ENCODE results near the gene TNFRSF8. TPM values are rescaled to one million over a fixed set of nuclear protein-coding genes. Genes with fewer than 3 reads are reported as not detected.

The TNFRSF8 gene
- polyA plus RNA-seq, 2 of the 4 experiments (the other 2 are of a cell fraction): 0.05 TPM; not detected in 1

- TF ChIP-seq HOXA7 (CRISPR knock-in tag; IDR thresholded peaks at IDR 0.05): no peak
- TF ChIP-seq RARB (CRISPR knock-in tag; IDR thresholded peaks at IDR 0.05): no peak
These were observed 13.4 kb downstream of the TNFRSF8 start (continued) for GRCh38 chr1:12076425-12077005.

GRCh38 chr1:12078575-12078937, 15.5 kb downstream of the TNFRSF8 start:
- CTCF ChIA-PET: interaction anchor here (0.9 to 1.7 kb wide), 5 partner anchors 12 to 130 kb away, joined by 3 to 6 read pairs (median 5); no protein-coding TSS in a partner anchor
- no peaks in the 10 kb centered on the region for H3K9me3 ChIP-seq

DNA sequence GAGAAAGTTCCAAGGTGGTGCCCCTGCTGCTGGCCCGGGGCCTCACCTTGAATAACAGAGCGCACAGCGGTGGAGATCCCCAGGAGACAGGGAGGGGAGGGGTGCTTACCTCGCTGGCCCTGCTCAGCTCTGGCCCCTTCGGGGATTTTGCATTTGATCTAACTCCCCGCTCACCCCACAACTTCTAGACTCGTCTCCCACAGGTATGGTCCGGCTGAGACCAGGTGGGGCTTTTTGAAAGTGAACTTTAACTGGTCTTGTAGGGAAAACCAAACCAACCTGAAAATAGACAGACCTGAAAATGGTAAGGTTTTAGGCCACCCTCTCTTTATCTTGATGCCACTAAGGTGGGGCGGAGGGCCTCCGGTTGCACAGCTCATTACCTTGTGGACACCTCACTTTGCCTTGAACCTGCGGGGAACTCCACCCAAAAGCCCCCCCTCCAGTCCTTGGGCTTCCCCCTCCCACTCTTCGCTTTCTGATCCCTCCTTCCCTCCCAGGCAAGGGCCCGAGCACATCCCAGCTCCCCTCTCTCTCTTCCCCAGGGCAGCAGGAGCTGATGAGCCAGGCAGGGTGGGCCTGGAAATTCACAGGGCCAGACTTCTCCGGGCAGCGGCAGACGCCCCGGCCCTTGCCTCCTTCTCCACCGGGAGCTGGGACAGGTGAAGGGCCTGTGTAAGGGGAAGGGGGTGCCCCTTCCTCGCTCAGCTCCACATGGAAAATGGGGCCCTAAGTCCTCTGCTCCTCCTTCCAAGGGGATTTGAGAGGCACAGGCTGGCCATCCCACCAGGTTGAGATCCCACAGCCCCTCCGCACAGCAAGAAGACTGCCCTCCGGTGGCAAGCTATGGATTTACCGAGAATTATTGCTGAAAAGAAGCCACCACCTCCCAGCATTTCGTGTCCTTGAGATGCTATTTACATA, 16.1 kb downstream of the TNFRSF8 start:
- FAIRE-seq (no peak), ATAC-seq (peak; percentile 58 to 84; a peak in 5 of 6 replicates), DNase-seq (ENCODE audit: low read depth in 1 of 2, low spot score in 1 of 2) (peak; percentile 34 to 54)
- Histone ChIP-seq H3K27ac (no peak overlapping the region), H3K4me2 (no peak overlapping the region), H3K4me1 (no peaks in the 10 kb centered on the region), H3K4me3 (no peak overlapping the region), H3K9me3 (no peaks in the 10 kb centered on the region)
- TF ChIP-seq ESRRA (IDR thresholded peaks at IDR 0.05; ENCODE audit: borderline replicate concordance, low read length) (no peak), RAD21 (conservative IDR thresholded peaks at IDR 0.05 in 1 of 2, IDR thresholded peaks at IDR 0.05 in 1 of 2) (peak in 1 of 2 experiments; percentile 23; a peak in 1 of 5 replicates)
- CTCF ChIA-PET: interaction anchor here (0.7 to 1.7 kb wide), 10 partner anchors 9 to 131 kb away, joined by 3 to 6 read pairs (median 3); no protein-coding TSS in a partner anchor
- 38% methylated on average over 18 of the region's 23 CpGs for WGBS (ENCODE audit: missing lambda C conversion rate)
- POLR2A ChIA-PET: no interaction called here

More at GRCh38 chr1:12078575-12078937, 15.5 kb downstream of the TNFRSF8 start:
- 65% methylated on average over 7 of the region's 7 CpGs for WGBS (ENCODE audit: missing lambda C conversion rate)
- POLR2A ChIA-PET: no interaction called here
- FAIRE-seq (no peak), ATAC-seq (no peak), DNase-seq (ENCODE audit: low read depth in 1 of 2, low spot score in 1 of 2) (no peak)
- no peak overlapping the region for H3K27ac ChIP-seq
- no peak overlapping the region for H3K4me3 ChIP-seq
- no peaks in the 10 kb centered on the region for H3K4me1 ChIP-seq
- no peak overlapping the region for H3K4me2 ChIP-seq
- no peak for TF ChIP-seq MAZ (IDR thresholded peaks at IDR 0.05; ENCODE audit: borderline replicate concordance, low read depth, low read length)
- TF ChIP-seq NPAS2 (CRISPR knock-in tag; IDR thresholded peaks at IDR 0.05; ENCODE audit: borderline replicate concordance): no peak
- TF ChIP-seq, protein P1, sequence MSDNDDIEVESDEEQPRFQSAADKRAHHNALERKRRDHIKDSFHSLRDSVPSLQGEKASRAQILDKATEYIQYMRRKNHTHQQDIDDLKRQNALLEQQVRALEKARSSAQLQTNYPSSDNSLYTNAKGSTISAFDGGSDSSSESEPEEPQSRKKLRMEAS (IDR thresholded peaks at IDR 0.05): no peak
- no peak for TF ChIP-seq EHF (CRISPR knock-in tag; IDR thresholded peaks at IDR 0.05)
- no peak for TF ChIP-seq BCL3 (IDR thresholded peaks at IDR 0.05)
- TF ChIP-seq PHF8 (IDR thresholded peaks at IDR 0.05; ENCODE audit: borderline replicate concordance, low read depth): no peak
- TF ChIP-seq ZNF302 (CRISPR knock-in tag; IDR thresholded peaks at IDR 0.05): no peak
- no peak for TF ChIP-seq BHLHE40 (IDR thresholded peaks at IDR 0.05; ENCODE audit: low read depth, low read length)
- no peak for TF ChIP-seq SREBF2 (IDR thresholded peaks at IDR 0.05)
- no peak for TF ChIP-seq CHD2 (IDR thresholded peaks at IDR 0.05; ENCODE audit: low read length, partially characterized antibody)
- no peak for TF ChIP-seq RCOR1 (IDR thresholded peaks at IDR 0.05; ENCODE audit: low read depth, low read length)
- no peak for TF ChIP-seq RFX5 (IDR thresholded peaks at IDR 0.05)
- no peak for TF ChIP-seq CBX2 (IDR thresholded peaks at IDR 0.05; ENCODE audit: borderline replicate concordance, low read depth)
- no peak for TF ChIP-seq KDM1A (IDR thresholded peaks at IDR 0.05; ENCODE audit: low read depth)
- no peak for TF ChIP-seq FOSL2 (IDR thresholded peaks at IDR 0.05)
- TF ChIP-seq FOSL2 (CRISPR knock-in tag; IDR thresholded peaks at IDR 0.05): no peak

Measured in A549 (cell line).